ENCODE data around the gene GAL3ST1. TPM values are rescaled to one million over a fixed set of nuclear protein-coding genes. Genes with fewer than 3 reads are reported as not detected.

The GAL3ST1 gene
- total RNA-seq, 4 donors from 2014 or later: 1.1 to 2.4 TPM; not detected in 2

DNA sequence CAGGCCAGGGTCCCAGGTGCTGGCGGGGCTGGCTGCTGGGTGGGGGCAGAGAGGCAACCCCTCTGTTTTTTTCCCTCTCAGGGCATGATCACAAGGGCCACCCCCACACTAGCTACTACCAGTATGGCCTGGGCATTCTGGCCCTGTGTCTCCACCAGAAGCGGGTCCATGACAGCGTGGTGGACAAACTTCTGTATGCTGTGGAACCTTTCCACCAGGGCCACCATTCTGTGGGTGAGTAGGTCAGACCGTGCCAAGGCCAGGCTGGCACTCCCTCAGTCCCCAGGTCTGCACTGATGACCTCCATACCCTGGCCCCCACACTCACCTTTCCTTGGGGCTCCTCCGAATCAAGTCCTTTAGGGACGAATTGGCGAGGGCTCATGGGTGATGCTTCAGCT is 39.8 kb upstream of the GAL3ST1 start:
- Histone ChIP-seq H3K9me3 (no peaks in the 10 kb centered on the region), H3K4me1 (peaks cover 6 to 14% (median 7%) of the 10 kb centered on the region in 3 donors), H3K4me3 (no peak overlapping the region), H3K27me3 (no peaks in the 10 kb centered on the region), H3K27ac (no peak overlapping the region), H3K36me3 (peaks cover 0 to 39% (median 0%) of the 10 kb centered on the region in 3 donors)
- no peak for DNase-seq
- intact Hi-C loops (cut with DNase I): no loop called here
- TF ChIP-seq POLR2A (IDR thresholded peaks at IDR 0.05) (no peak), CTCF (IDR thresholded peaks at IDR 0.05) (no peak)
- 100% methylated on average over 2 of the region's 7 CpGs; no CpG with 5 or more reads in 1 of the 2 donors for WGBS, 2 donors

DNA sequence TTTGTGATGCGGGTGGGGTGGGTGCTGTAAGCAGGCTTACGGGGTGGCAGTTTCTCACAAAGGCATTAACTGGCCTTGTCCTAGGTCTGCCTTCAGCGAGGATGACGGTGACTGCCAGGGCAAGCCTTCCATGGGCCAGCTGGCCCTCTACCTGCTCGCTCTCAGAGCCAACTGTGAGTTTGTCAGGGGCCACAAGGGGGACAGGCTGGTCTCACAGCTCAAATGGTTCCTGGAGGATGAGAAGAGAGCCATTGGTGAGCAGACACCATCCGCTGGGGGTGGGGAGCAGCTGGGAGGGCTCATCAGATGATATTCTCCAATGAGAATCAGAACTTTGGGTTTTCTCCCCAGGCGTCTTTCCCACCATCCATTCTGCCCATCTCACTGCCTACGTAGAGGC is 38.3 kb upstream of the GAL3ST1 start:
- peaks cover 0 to 39% (median 0%) of the 10 kb centered on the region in 3 donors for H3K36me3 ChIP-seq
- TF ChIP-seq POLR2A (IDR thresholded peaks at IDR 0.05) (no peak), CTCF (IDR thresholded peaks at IDR 0.05) (no peak)
- H3K4me1 ChIP-seq: peaks cover 18 to 29% (median 22%) of the 10 kb centered on the region in 3 donors
- intact Hi-C loops (cut with DNase I): no loop called here
- H3K9me3 ChIP-seq: no peaks in the 10 kb centered on the region
- 88 to 99% methylated on average over 4 to 5 of the region's 8 CpGs for WGBS, 2 donors
- H3K4me3 ChIP-seq: no peak overlapping the region
- no peaks in the 10 kb centered on the region for H3K27me3 ChIP-seq
- H3K27ac ChIP-seq: no peak overlapping the region
- no peak for DNase-seq

- no peak for DNase-seq
- TF ChIP-seq POLR2A (IDR thresholded peaks at IDR 0.05) (no peak), CTCF (IDR thresholded peaks at IDR 0.05) (no peak)
- 75 to 82% methylated on average over 3 of the region's 3 CpGs for WGBS, 2 donors
- Histone ChIP-seq H3K27ac (no peak overlapping the region), H3K4me3 (no peak overlapping the region), H3K36me3 (peaks cover 0 to 35% (median 0%) of the 10 kb centered on the region in 3 donors), H3K27me3 (no peaks in the 10 kb centered on the region), H3K9me3 (no peaks in the 10 kb centered on the region), H3K4me1 (peaks cover 26 to 45% (median 27%) of the 10 kb centered on the region in 3 donors)
- intact Hi-C loops (cut with DNase I): no loop called here
Observed at GRCh38 chr22:30611197-30611596, 36.7 kb upstream of the GAL3ST1 start.

DNA sequence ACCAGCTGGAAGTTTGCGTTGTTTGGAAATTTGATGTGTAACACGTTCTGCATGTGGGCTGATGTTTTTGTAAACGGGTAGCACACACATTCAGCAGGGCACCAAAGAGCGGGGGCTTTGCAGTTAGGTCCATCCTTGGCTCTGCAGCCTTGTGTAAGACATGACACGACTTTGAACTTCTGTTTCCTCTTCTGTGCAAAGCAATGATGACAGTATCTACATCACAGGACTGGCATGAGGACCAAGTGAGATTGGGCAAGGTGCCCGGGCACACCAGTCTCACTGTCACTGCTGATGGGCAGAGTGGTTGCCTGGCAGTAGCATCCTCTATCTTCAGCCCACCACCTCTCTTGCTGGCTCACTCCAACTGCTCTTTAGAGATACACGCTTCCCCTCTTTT is 35.8 kb upstream of the GAL3ST1 start:
- TF ChIP-seq CTCF (IDR thresholded peaks at IDR 0.05): no peak
- TF ChIP-seq POLR2A (IDR thresholded peaks at IDR 0.05): no peak
- Histone ChIP-seq H3K27me3 (no peaks in the 10 kb centered on the region), H3K9me3 (no peaks in the 10 kb centered on the region), H3K4me3 (no peak overlapping the region), H3K27ac (peak overlapping the region in 2 of 4 donors; percentile 77), H3K36me3 (peaks cover 0 to 30% (median 0%) of the 10 kb centered on the region in 3 donors), H3K4me1 (peaks cover 27 to 54% (median 32%) of the 10 kb centered on the region in 3 donors)
- DNase-seq: no peak
- intact Hi-C loops (cut with DNase I): no loop called here
- 54 to 67% methylated on average over 7 of the region's 7 CpGs for WGBS, 2 donors

- TF ChIP-seq POLR2A (IDR thresholded peaks at IDR 0.05) (peak in 1 of 4 donors; percentile 34), CTCF (IDR thresholded peaks at IDR 0.05) (no peak)
- intact Hi-C loops (cut with DNase I): loop anchor here (5.0 kb wide), 1 partner anchor 337 kb away; no protein-coding TSS in a partner anchor
- DNase-seq: no peak
- Histone ChIP-seq H3K27me3 (no peaks in the 10 kb centered on the region), H3K27ac (peak overlapping the region; percentile 48 to 77 (median 76)), H3K4me1 (peaks cover 27 to 55% (median 32%) of the 10 kb centered on the region in 3 donors), H3K4me3 (peak overlapping the region in 1 of 4 donors; percentile 9), H3K9me3 (no peaks in the 10 kb centered on the region), H3K36me3 (peaks cover 0 to 26% (median 0%) of the 10 kb centered on the region in 3 donors)
- 42 to 55% methylated on average over 12 to 14 of the region's 17 CpGs for WGBS, 2 donors
Observed at GRCh38 chr22:30609260-30610185, 35.1 kb upstream of the GAL3ST1 start.

All from esophagus squamous epithelium (tissue), 5 donors.